ENCODE results near the gene C5orf22. TPM values are rescaled to one million over a fixed set of nuclear protein-coding genes. Genes with fewer than 3 reads are reported as not detected.

The C5orf22 gene
- total and polyA plus RNA-seq, 10 donors, result 5.3 to 25.8 (median 19.0) TPM

DNA sequence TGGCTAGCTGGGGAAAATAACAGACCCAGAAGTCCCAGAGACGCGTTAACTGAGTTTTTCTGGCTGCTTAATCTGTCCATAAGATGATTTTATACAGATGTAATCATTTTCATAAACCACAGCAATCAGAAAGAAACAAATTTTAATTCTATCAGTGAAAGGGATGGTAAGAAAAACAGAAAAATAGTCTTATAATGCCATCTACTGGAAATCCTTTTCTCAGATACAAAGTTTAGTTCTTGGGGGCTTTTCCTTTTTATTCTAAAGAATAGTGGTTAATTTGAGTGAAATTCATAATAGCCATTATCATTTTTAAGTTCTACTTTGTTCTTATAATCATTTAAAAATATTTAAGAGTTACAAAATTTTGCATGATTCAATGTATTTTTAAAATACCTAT lies 44.6 kb upstream of the C5orf22 start:
- no peaks in the 10 kb centered on the region for H3K27me3 ChIP-seq (replicated peaks in 1 of 7)

DNA sequence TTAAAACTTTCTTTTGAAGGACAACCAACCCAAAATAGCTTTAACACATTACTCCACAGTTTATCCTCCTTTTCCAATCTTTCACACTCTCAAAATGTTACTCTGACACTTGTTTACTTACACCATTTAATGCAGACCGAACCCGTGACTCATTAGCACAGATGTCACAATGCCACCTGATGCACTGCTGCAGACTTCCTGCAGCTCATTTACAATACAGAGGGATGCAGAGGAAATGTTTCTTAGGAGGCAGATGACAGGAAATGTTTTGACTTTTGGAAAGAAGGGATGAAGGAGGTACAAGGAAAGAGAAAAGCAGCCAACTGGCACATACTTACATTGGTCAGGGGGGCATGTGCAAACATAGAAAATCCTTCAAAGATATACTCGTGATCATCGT lies 39.2 kb upstream of the C5orf22 start:
- H3K4me3 ChIP-seq, result no peak overlapping the region
- intact Hi-C loops (cut with DNase I; ENCODE audit: low total_unique reads), result no loop called here
- H3K27ac ChIP-seq, result no peak overlapping the region
- no peaks in the 10 kb centered on the region for H3K4me1 ChIP-seq
- TF ChIP-seq POLR2A (IDR thresholded peaks at IDR 0.05), result no peak
- no peak for TF ChIP-seq POLR2AphosphoS5 (IDR thresholded peaks at IDR 0.05)
- TF ChIP-seq, protein P1, sequence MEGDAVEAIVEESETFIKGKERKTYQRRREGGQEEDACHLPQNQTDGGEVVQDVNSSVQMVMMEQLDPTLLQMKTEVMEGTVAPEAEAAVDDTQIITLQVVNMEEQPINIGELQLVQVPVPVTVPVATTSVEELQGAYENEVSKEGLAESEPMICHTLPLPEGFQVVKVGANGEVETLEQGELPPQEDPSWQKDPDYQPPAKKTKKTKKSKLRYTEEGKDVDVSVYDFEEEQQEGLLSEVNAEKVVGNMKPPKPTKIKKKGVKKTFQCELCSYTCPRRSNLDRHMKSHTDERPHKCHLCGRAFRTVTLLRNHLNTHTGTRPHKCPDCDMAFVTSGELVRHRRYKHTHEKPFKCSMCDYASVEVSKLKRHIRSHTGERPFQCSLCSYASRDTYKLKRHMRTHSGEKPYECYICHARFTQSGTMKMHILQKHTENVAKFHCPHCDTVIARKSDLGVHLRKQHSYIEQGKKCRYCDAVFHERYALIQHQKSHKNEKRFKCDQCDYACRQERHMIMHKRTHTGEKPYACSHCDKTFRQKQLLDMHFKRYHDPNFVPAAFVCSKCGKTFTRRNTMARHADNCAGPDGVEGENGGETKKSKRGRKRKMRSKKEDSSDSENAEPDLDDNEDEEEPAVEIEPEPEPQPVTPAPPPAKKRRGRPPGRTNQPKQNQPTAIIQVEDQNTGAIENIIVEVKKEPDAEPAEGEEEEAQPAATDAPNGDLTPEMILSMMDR (IDR thresholded peaks at IDR 0.05 in 8 of 11, conservative IDR thresholded peaks at IDR 0.05 in 3 of 11), result no peak
- H3K9me3 ChIP-seq, result no peaks in the 10 kb centered on the region
- 83 to 91% (median 86%) methylated on average over 4 of the region's 4 CpGs for WGBS, 5 donors
- H3K36me3 ChIP-seq, result peaks cover 0 to 100% (median 66%) of the 10 kb centered on the region in 6 donors
- DNase-seq, result no peak
- no peaks in the 10 kb centered on the region for H3K27me3 ChIP-seq (replicated peaks in 1 of 7)

More for the DNA sequence above, 44.6 kb upstream of the C5orf22 start:
- intact Hi-C loops (cut with DNase I; ENCODE audit: low total_unique reads), result no loop called here
- peaks cover 0 to 99% (median 27%) of the 10 kb centered on the region in 6 donors for H3K36me3 ChIP-seq
- peaks cover 0 to 10% (median 2%) of the 10 kb centered on the region in 6 donors for H3K4me1 ChIP-seq
- DNase-seq, result no peak
- 96 to 100% (median 98%) methylated on average over 2 of the region's 2 CpGs for WGBS, 5 donors
- no peak overlapping the region for H3K27ac ChIP-seq
- TF ChIP-seq POLR2AphosphoS5 (IDR thresholded peaks at IDR 0.05) (no peak), POLR2A (IDR thresholded peaks at IDR 0.05) (no peak)
- TF ChIP-seq, protein P1 (IDR thresholded peaks at IDR 0.05 in 8 of 11, conservative IDR thresholded peaks at IDR 0.05 in 3 of 11), result no peak
- no peaks in the 10 kb centered on the region for H3K9me3 ChIP-seq
- no peak overlapping the region for H3K4me3 ChIP-seq

DNA sequence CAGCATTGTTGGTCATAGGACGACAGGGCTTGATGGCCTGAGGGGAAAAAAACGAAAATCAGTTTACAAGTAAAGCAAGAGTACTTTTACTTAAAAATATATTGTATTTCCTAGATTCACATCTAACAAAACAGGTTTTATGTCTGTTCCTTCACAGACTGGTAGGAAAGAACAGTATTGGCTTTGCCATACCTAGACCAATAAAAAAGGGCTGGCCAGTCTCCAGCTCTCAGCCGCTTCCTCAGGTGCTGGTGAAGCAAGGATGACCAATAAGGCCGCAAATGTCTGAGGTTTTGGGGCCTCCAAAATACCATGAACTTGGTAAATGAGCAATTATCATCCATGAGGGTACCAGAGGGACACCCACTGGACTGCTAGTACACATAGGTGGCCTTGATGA lies 36.8 kb upstream of the C5orf22 start:
- Histone ChIP-seq H3K9me3 (no peaks in the 10 kb centered on the region), H3K4me1 (no peaks in the 10 kb centered on the region), H3K27ac (no peak overlapping the region), H3K4me3 (no peak overlapping the region), H3K27me3 (replicated peaks in 1 of 7) (no peaks in the 10 kb centered on the region), H3K36me3 (peaks cover 0 to 100% (median 82%) of the 10 kb centered on the region in 6 donors)
- no peak for DNase-seq
- intact Hi-C loops (cut with DNase I; ENCODE audit: low total_unique reads), result no loop called here
- TF ChIP-seq POLR2A (IDR thresholded peaks at IDR 0.05), result no peak
- TF ChIP-seq, protein P1 (IDR thresholded peaks at IDR 0.05 in 8 of 11, conservative IDR thresholded peaks at IDR 0.05 in 3 of 11), result no peak
- TF ChIP-seq POLR2AphosphoS5 (IDR thresholded peaks at IDR 0.05), result no peak
- 92 to 98% (median 95%) methylated on average over 4 of the region's 4 CpGs for WGBS, 5 donors

DNA sequence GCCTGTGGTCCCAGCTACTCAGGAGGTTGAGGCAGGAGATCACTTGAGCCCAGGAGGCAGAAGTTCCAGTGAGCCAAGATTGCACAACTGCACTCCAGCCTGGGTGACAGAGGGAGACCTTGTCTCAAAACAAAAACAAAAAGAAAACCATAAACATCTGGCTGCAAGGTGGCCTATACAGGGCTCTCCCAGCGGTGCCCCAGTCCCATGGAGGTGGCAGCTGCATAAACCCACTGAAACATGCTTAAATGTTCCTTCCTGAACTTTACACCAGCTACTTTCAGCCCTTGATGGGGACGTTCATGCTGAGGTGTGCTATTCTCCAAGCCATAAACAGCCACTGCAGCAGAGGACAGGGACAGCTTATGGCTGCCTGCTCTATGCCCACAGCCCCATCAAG lies 35.8 kb upstream of the C5orf22 start:
- Histone ChIP-seq H3K36me3 (peaks cover 0 to 100% (median 85%) of the 10 kb centered on the region in 6 donors), H3K4me1 (no peaks in the 10 kb centered on the region), H3K27ac (no peak overlapping the region), H3K27me3 (replicated peaks in 1 of 7) (no peaks in the 10 kb centered on the region), H3K4me3 (no peak overlapping the region), H3K9me3 (no peaks in the 10 kb centered on the region)
- intact Hi-C loops (cut with DNase I; ENCODE audit: low total_unique reads), result no loop called here
- 83 to 94% (median 91%) methylated on average over 2 of the region's 2 CpGs for WGBS, 5 donors
- TF ChIP-seq POLR2AphosphoS5 (IDR thresholded peaks at IDR 0.05) (no peak), POLR2A (IDR thresholded peaks at IDR 0.05) (no peak)
- TF ChIP-seq, protein P1 (IDR thresholded peaks at IDR 0.05 in 8 of 11, conservative IDR thresholded peaks at IDR 0.05 in 3 of 11), result no peak
- DNase-seq, result no peak
